Vagina (tissue), 2 donors: ENCODE data around the gene AKR1D1. TPM values are rescaled to one million over a fixed set of nuclear protein-coding genes. Genes with fewer than 3 reads are reported as not detected.

Experiments
- DNase-seq, 2 donors: peaks; one replicate each; pipeline ENCODE4 v3.0.0-alpha.2; 2017; ENCODE audit errors: extremely low spot score in 2 of 2
- H3K27ac ChIP-seq: fragments of 200-600 bp; sonication (generic); one replicate; pipeline ENCODE4 v1.5.1; 2019
- H3K27me3 ChIP-seq: fragments of 200-600 bp; sonication (generic); one replicate; pipeline ENCODE4 v1.5.1; 2019
- H3K36me3 ChIP-seq, 2 donors: fragments of 200-600 bp; sonication (generic); one replicate each; pipeline ENCODE4 v1.5.1; 2017 to 2019
- H3K4me1 ChIP-seq: fragments of 200-600 bp; sonication (generic); one replicate; pipeline ENCODE4 v1.5.1; 2019
- H3K4me3 ChIP-seq, 2 donors: fragments of 200-600 bp; sonication (generic); 1 replicate in 1 of 2; 2 replicates in 1 of 2; pipeline ENCODE4 v1.5.1; 2016 to 2019
- H3K9me3 ChIP-seq: fragments of 200-600 bp; sonication (generic); one replicate; pipeline ENCODE4 v1.5.1; 2019
- POLR2A ChIP-seq, 2 donors: fragments of 450-650 bp; IDR thresholded peaks; one replicate each; pipeline ENCODE4 v1.6.1; 2017; ENCODE audit warnings: antibody characterized with exemption in 2 of 2, mild to moderate bottlenecking in 2 of 2, moderate library complexity in 2 of 2
- POLR2AphosphoS5 ChIP-seq, 2 donors: sonication (generic); formaldehyde crosslinking; IDR thresholded peaks; one replicate each; pipeline ENCODE4 v1.9.0; 2017; ENCODE audit warnings: antibody characterized with exemption in 2 of 2, mild to moderate bottlenecking in 2 of 2, low read depth in 1 of 2; ENCODE audit not compliant: insufficient read depth in 1 of 2
- intact Hi-C: fragments of 100-400 bp; cut with DNase I; formaldehyde crosslinking; loops from one replicate; pipeline ENCODE4 v1.15.1; 2023
- total RNA-seq: library from RNA; depleted of rRNA; stranded (reverse); fragments of >200 nt; gene quantifications from one replicate; pipeline ENCODE4 v1.2.3, GENCODE V29; 2016
- TF ChIP-seq, protein P1 (sequence below), 3 experiments: fragments of 450-650 bp in 2 of 3; fragments of 200-600 bp in 1 of 3; sonication (generic) in 1 of 3; IDR thresholded peaks; one replicate each; pipeline ENCODE4 v1.5.1; 2017 to 2019; ENCODE audit warnings: antibody characterized with exemption in 3 of 3, mild to moderate bottlenecking in 2 of 3, moderate library complexity in 2 of 3

The AKR1D1 gene
- total RNA-seq, 1 donor from 2014 or later, result not detected

DNA sequence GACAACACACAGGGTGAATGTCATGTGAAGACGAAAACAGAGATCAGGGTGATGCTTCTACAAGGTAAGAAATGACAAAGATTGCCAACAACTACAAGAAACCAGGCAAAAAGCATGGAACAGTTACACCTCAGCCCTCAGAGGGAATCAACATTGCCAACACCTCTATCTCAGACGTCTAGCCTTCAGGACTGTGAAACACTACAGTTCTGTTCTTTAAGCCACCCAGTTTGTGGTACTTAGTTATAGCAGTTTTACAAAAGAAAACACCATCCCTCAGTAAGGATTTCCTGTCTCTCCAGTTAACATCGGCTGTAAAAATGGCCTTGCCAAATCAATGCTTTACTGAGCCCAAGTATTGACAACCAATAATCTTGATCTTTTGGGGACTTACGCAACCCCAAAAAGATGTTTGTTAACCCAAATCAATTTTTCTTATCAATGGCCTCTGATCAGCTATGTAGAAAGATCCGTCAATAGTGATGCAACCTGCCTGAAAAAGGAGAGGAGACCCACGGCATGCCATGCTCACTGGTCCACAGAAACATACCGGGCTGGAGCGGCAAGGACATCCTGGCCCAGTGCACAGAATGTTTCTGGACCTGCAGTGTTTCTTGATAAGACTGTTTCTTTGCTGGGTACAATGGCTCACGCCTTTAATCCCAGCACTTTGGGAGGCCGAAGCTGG is 44.0 kb downstream of the AKR1D1 start:
- Histone ChIP-seq H3K9me3 (no peaks in the 10 kb centered on the region), H3K36me3 (no peaks in the 10 kb centered on the region), H3K4me1 (no peaks in the 10 kb centered on the region), H3K4me3 (no peak overlapping the region), H3K27me3 (no peaks in the 10 kb centered on the region), H3K27ac (no peak overlapping the region)
- DNase-seq, result no peak
- TF ChIP-seq POLR2A (IDR thresholded peaks at IDR 0.05) (no peak), POLR2AphosphoS5 (IDR thresholded peaks at IDR 0.05; ENCODE audit: insufficient read depth in 1 of 2, low read depth in 1 of 2) (no peak)
- TF ChIP-seq, protein P1, sequence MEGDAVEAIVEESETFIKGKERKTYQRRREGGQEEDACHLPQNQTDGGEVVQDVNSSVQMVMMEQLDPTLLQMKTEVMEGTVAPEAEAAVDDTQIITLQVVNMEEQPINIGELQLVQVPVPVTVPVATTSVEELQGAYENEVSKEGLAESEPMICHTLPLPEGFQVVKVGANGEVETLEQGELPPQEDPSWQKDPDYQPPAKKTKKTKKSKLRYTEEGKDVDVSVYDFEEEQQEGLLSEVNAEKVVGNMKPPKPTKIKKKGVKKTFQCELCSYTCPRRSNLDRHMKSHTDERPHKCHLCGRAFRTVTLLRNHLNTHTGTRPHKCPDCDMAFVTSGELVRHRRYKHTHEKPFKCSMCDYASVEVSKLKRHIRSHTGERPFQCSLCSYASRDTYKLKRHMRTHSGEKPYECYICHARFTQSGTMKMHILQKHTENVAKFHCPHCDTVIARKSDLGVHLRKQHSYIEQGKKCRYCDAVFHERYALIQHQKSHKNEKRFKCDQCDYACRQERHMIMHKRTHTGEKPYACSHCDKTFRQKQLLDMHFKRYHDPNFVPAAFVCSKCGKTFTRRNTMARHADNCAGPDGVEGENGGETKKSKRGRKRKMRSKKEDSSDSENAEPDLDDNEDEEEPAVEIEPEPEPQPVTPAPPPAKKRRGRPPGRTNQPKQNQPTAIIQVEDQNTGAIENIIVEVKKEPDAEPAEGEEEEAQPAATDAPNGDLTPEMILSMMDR (IDR thresholded peaks at IDR 0.05), result no peak
- intact Hi-C loops, result no loop called here

DNA sequence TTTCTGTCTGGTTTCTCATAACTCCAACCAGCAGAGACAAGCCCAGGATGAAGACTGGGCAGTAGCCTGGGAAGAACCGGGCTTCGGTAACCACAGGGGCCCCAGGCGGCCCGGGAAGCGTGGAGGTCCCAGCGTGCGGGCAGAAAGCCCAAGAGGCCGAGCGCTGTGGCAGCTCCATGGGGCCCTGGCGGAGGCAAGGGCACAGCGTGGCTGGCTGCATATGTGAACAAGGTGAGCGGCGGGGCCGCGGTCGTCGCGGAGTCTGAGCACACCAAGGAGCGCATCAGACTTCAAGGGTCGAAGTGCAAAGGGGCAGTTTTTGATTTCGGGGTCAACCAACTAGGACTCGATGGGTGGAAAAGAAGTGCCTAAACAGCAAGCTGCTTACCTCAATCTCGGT is 45.9 kb downstream of the AKR1D1 start:
- TF ChIP-seq POLR2AphosphoS5 (IDR thresholded peaks at IDR 0.05; ENCODE audit: insufficient read depth in 1 of 2, low read depth in 1 of 2) (no peak), POLR2A (IDR thresholded peaks at IDR 0.05) (no peak)
- TF ChIP-seq, protein P1 (IDR thresholded peaks at IDR 0.05), result no peak
- no peak overlapping the region for H3K4me3 ChIP-seq
- no peak overlapping the region for H3K27ac ChIP-seq
- H3K9me3 ChIP-seq, result no peaks in the 10 kb centered on the region
- H3K27me3 ChIP-seq, result no peaks in the 10 kb centered on the region
- H3K4me1 ChIP-seq, result no peaks in the 10 kb centered on the region
- intact Hi-C loops, result no loop called here
- no peaks in the 10 kb centered on the region for H3K36me3 ChIP-seq
- no peak for DNase-seq

DNA sequence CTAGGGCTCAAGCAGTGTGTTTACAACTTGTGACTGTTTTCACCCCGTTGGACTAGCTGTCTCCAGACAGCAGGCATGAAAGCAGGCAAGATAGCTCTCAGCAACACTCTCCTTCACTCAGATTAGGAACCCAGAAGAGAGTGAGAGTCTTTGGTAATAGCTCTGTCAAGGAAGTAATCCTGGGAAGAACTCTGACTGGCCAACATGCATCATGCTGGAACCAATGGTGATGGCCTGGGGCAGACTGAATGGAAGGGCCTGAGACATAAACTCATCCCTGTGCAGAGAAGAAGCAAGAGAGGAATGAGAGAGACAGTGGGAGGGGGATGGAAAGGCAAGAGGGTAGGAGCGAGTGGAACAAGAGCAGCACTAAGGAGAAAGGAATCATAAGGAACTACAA is 48.9 kb downstream of the AKR1D1 start:
- Histone ChIP-seq H3K9me3 (no peaks in the 10 kb centered on the region), H3K36me3 (no peaks in the 10 kb centered on the region), H3K27ac (no peak overlapping the region), H3K27me3 (no peaks in the 10 kb centered on the region), H3K4me1 (no peaks in the 10 kb centered on the region), H3K4me3 (no peak overlapping the region)
- DNase-seq, result no peak
- intact Hi-C loops, result no loop called here
- no peak for TF ChIP-seq POLR2A (IDR thresholded peaks at IDR 0.05)
- no peak for TF ChIP-seq POLR2AphosphoS5 (IDR thresholded peaks at IDR 0.05; ENCODE audit: insufficient read depth in 1 of 2, low read depth in 1 of 2)
- TF ChIP-seq, protein P1 (IDR thresholded peaks at IDR 0.05), result no peak

DNA sequence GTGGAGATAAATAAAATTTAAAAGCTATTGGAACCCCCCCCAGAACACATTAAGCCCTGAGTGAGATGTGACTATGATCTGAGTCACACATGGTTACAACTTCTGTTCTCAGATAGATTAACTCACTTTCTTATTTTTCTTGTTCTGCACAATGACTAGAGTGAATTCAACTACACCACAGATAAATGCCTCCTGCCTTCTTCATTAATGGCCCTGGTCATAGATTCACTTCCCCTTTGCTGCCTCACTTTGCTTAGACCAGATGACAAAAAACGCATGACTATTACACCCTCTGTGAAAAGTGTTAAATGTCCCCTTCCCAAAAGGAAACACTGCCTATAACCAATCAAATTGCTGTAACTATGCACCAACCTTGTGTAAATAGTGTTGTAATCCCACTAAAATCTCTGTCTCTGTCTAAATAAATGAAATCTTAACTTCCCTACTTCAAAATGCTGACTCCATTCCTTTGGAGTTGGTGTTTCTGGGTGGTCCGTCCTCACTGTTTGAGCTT is 49.4 kb downstream of the AKR1D1 start:
- Histone ChIP-seq H3K4me3 (no peak overlapping the region), H3K4me1 (no peaks in the 10 kb centered on the region), H3K27me3 (no peaks in the 10 kb centered on the region), H3K27ac (no peak overlapping the region), H3K36me3 (no peaks in the 10 kb centered on the region), H3K9me3 (no peaks in the 10 kb centered on the region)
- TF ChIP-seq POLR2A (IDR thresholded peaks at IDR 0.05) (no peak), POLR2AphosphoS5 (IDR thresholded peaks at IDR 0.05; ENCODE audit: insufficient read depth in 1 of 2, low read depth in 1 of 2) (no peak)
- TF ChIP-seq, protein P1 (IDR thresholded peaks at IDR 0.05), result no peak
- DNase-seq, result no peak
- intact Hi-C loops, result no loop called here

DNA sequence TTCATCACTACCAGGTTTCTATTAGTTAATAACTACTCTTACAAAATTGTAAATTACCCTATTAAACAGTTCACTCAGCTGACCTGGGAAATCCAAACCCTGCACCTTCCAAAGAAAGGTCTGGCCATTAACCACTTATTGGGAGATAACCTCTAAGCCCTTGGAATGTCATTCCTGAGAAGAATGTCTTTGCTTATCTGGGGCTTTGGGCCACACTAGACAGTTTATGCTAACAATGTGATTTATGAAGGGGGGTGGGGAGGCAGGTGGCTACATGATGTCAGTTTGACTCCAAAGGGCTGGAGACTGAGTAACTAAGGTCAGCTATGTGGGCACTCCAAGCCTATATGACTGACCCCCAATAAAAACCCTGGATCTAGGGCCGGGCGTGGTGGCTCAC is 50.7 kb downstream of the AKR1D1 start:
- H3K4me3 ChIP-seq, result no peak overlapping the region
- intact Hi-C loops, result no loop called here
- no peak for DNase-seq
- TF ChIP-seq POLR2AphosphoS5 (IDR thresholded peaks at IDR 0.05; ENCODE audit: insufficient read depth in 1 of 2, low read depth in 1 of 2) (no peak), POLR2A (IDR thresholded peaks at IDR 0.05) (no peak)
- TF ChIP-seq, protein P1 (IDR thresholded peaks at IDR 0.05), result no peak
- no peaks in the 10 kb centered on the region for H3K4me1 ChIP-seq
- H3K36me3 ChIP-seq, result no peaks in the 10 kb centered on the region
- no peaks in the 10 kb centered on the region for H3K9me3 ChIP-seq
- no peaks in the 10 kb centered on the region for H3K27me3 ChIP-seq
- H3K27ac ChIP-seq, result no peak overlapping the region
